Retinal pigment epithelial cell (primary cell): ENCODE data around the gene ZNF853.

ENCODE experiments used
- DNase-seq: peaks from one replicate; pipeline ENCODE4 v3.0.0-alpha.2; 2010; ENCODE audit warnings: low read depth
- H3K4me3 ChIP-seq: 2 replicates; pipeline ENCODE4 v1.5.1; 2011; ENCODE audit warnings: mild to moderate bottlenecking, low read length, control low read depth, moderate library complexity
- CTCF ChIP-seq: conservative IDR thresholded peaks from 2 replicates; pipeline ENCODE4 v1.5.1; 2011; ENCODE audit warnings: low read depth, low read length, control low read depth, inconsistent platforms

ZNF853 gene

GRCh38 chr7:6589829-6590644 is 25.4 kb upstream of the ZNF853 start, which contains the start of gene INTS15:
Gene INTS15 (plus strand): TSS chr7:6590021. CDS start chr7:6590284, 263 bp downstream.
- TF ChIP-seq CTCF = peak; percentile 38
- H3K4me3 ChIP-seq = peak within 1 kb of the TSS; percentile 78
- peak; percentile 30 for DNase-seq

- no peak for DNase-seq
- TF ChIP-seq CTCF = no peak
- H3K4me3 ChIP-seq = peak overlapping the region; percentile 78
Measured at GRCh38 chr7:6590645-6591110, 24.7 kb upstream of the ZNF853 start.

- no peak overlapping the region for H3K4me3 ChIP-seq
- no peak for TF ChIP-seq CTCF
- no peak for DNase-seq
Measured at GRCh38 chr7:6600093-6600492, 15.3 kb upstream of the ZNF853 start.

GRCh38 chr7:6604458-6604857 is 11.0 kb upstream of the ZNF853 start:
- no peak for DNase-seq
- H3K4me3 ChIP-seq = no peak overlapping the region
- no peak for TF ChIP-seq CTCF

- no peak overlapping the region for H3K4me3 ChIP-seq
- no peak for TF ChIP-seq CTCF
- DNase-seq = no peak
Measured at GRCh38 chr7:6606866-6607583, 8.4 kb upstream of the ZNF853 start.

- no peak for DNase-seq
- no peak overlapping the region for H3K4me3 ChIP-seq
- no peak for TF ChIP-seq CTCF
Measured at GRCh38 chr7:6607651-6608051, 7.8 kb upstream of the ZNF853 start.
